Erythroblast (primary cell): ENCODE measurements around the gene DPP8.

Experiments used
- GATA1 ChIP-seq: IDR thresholded peaks from 2 replicates; pipeline ENCODE4 v1.6.1; 2011; ENCODE audit warnings: low read depth, mild to moderate bottlenecking, control low read depth, low read length, moderate library complexity
- POLR2A ChIP-seq: IDR thresholded peaks from 2 replicates; pipeline ENCODE4 v1.6.1; 2011; ENCODE audit warnings: mild to moderate bottlenecking, low read length

DNA sequence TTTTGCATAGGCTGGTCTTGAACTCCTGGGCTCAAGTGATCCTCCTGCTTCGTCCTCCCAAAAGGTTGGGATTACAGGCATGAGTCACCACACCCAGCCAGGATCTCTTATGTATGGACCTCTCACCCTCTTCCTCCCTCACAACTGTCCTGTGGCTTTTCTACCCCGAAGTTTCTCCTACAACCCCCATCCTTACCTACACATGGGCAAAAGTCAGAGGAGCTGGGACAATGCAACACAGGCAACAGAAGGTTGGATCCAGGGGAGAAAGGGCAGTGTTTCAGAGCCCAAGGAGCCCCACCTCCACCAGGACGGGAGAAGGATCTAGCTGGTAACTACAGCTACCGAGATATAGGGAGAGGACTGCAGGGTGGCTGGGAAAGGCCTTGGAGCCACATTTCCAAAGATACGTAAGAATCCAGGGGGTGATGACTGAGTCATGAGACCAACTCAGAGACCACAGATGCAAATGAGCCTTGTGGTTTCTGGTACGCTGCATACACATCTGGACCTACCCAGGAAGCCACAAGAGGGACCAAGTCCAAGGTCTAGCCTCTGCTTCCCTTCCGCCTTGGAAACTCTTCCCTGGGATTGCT is 108.4 kb downstream of the DPP8 start:
- no peak for TF ChIP-seq POLR2A
- no peak for TF ChIP-seq GATA1
